CMK (cell line): ENCODE data around the gene ENHO.
"Not testable (repeated sequence)": the region's sequence is repeated elsewhere in the genome, so short reads cannot be mapped to it uniquely, and the experiment has no call there.

Experiments
- DNase-seq: peaks from one replicate; pipeline ENCODE4 v3.0.0-alpha.2; 2010; ENCODE audit warnings: low read depth

Gene ENHO

GRCh38 chr9:34506623-34507022 is 16.2 kb downstream of the ENHO start:
- DNase-seq, result no peak

GRCh38 chr9:34505370-34506120 is 17.2 kb downstream of the ENHO start:
- DNase-seq, result no peak

GRCh38 chr9:34503406-34503805 is 19.4 kb downstream of the ENHO start:
- DNase-seq, result no peak

GRCh38 chr9:34502891-34503290 is 19.9 kb downstream of the ENHO start:
- no peak for DNase-seq

- no peak for DNase-seq
Observed at GRCh38 chr9:34502471-34502870, 20.3 kb downstream of the ENHO start.

- no peak for DNase-seq
Observed at GRCh38 chr9:34501889-34502425, 20.8 kb downstream of the ENHO start.

- no peak for DNase-seq
Observed at GRCh38 chr9:34501372-34501771, 21.4 kb downstream of the ENHO start.

- DNase-seq, result peak; percentile 20
Observed at GRCh38 chr9:34500623-34501267, 22.0 kb downstream of the ENHO start.

GRCh38 chr9:34499076-34499475 is 23.7 kb downstream of the ENHO start:
- no peak for DNase-seq

GRCh38 chr9:34498553-34498952 is 24.2 kb downstream of the ENHO start:
- DNase-seq, result no peak

GRCh38 chr9:34496149-34496712 is 26.6 kb downstream of the ENHO start:
- DNase-seq, result no peak

- DNase-seq, result peak; percentile 25
Observed at GRCh38 chr9:34493972-34494535, 28.7 kb downstream of the ENHO start.

- no peak for DNase-seq
Observed at GRCh38 chr9:34492051-34492450, 30.7 kb downstream of the ENHO start.

- no peak for DNase-seq
Observed at GRCh38 chr9:34491596-34491995, 31.2 kb downstream of the ENHO start.

- no peak for DNase-seq
Observed at GRCh38 chr9:34490760-34491159, 32.0 kb downstream of the ENHO start.

- no peak for DNase-seq
Observed at GRCh38 chr9:34490360-34490759, 32.4 kb downstream of the ENHO start.

GRCh38 chr9:34486572-34486971 is 36.2 kb downstream of the ENHO start:
- DNase-seq, result no peak

- no peak for DNase-seq
Observed at GRCh38 chr9:34485822-34486221, 37.0 kb downstream of the ENHO start.

GRCh38 chr9:34484678-34485077 is 38.1 kb downstream of the ENHO start:
- DNase-seq, result no peak

GRCh38 chr9:34482746-34483145 is 40.0 kb downstream of the ENHO start:
- not testable (repeated sequence) for DNase-seq

GRCh38 chr9:34481620-34482019 is 41.2 kb downstream of the ENHO start:
- DNase-seq, result not testable (repeated sequence)

GRCh38 chr9:34479431-34479866 is 43.3 kb downstream of the ENHO start:
- DNase-seq, result no peak

- no peak for DNase-seq
Observed at GRCh38 chr9:34477541-34477940, 45.2 kb downstream of the ENHO start.
